Epithelial cell of esophagus (primary cell): ENCODE data around the gene ACSM3.
A peak's percentile ranks its signal among the peaks of the same experiment; 100 is the strongest.

ENCODE experiments used
- DNase-seq: peaks from one replicate; pipeline ENCODE4 v3.0.0; 2010; ENCODE audit warnings: low read depth
- H3K4me3 ChIP-seq: 2 replicates; pipeline ENCODE4 v1.5.1; 2011; ENCODE audit warnings: mild to moderate bottlenecking, low read length, control low read depth
- TF ChIP-seq, protein P1 (sequence below): IDR thresholded peaks from 2 replicates; pipeline ENCODE4 v1.5.1; 2011; ENCODE audit warnings: low read depth, mild to moderate bottlenecking, low read length, control low read depth, inconsistent platforms; ENCODE audit not compliant: insufficient read depth; ENCODE audit errors: missing control alignments

ACSM3 gene

GRCh38 chr16:20768121-20768520 is 4.3 kb downstream of the ACSM3 start:
- TF ChIP-seq, protein P1, sequence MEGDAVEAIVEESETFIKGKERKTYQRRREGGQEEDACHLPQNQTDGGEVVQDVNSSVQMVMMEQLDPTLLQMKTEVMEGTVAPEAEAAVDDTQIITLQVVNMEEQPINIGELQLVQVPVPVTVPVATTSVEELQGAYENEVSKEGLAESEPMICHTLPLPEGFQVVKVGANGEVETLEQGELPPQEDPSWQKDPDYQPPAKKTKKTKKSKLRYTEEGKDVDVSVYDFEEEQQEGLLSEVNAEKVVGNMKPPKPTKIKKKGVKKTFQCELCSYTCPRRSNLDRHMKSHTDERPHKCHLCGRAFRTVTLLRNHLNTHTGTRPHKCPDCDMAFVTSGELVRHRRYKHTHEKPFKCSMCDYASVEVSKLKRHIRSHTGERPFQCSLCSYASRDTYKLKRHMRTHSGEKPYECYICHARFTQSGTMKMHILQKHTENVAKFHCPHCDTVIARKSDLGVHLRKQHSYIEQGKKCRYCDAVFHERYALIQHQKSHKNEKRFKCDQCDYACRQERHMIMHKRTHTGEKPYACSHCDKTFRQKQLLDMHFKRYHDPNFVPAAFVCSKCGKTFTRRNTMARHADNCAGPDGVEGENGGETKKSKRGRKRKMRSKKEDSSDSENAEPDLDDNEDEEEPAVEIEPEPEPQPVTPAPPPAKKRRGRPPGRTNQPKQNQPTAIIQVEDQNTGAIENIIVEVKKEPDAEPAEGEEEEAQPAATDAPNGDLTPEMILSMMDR: no peak
- no peak overlapping the region for H3K4me3 ChIP-seq
- peak; percentile 48 for DNase-seq

DNA sequence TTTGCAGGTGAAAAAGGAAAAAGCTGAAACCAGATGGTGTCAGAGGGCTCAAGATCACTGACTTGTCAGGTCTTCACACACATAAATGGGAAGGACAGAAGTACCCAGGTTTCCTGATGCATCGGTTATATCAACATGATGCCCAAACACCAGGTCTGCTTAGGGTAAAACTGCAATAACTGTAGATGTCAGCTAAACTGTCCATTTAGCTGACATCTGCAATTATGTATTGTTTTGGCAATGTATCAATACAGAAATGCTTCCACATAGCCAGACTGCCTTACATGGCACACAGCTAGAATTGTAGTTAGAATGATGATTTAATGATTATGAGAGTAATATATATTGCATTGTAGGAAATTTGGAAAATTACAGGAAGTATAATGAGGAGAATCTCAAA is 5.0 kb downstream of the ACSM3 start:
- no peak for DNase-seq
- TF ChIP-seq, protein P1: no peak

GRCh38 chr16:20773679-20774078 is 9.9 kb downstream of the ACSM3 start:
- H3K4me3 ChIP-seq: no peak overlapping the region
- DNase-seq: no peak
- TF ChIP-seq, protein P1: no peak

More for the DNA sequence above, 5.0 kb downstream of the ACSM3 start:
- no peak overlapping the region for H3K4me3 ChIP-seq

DNA sequence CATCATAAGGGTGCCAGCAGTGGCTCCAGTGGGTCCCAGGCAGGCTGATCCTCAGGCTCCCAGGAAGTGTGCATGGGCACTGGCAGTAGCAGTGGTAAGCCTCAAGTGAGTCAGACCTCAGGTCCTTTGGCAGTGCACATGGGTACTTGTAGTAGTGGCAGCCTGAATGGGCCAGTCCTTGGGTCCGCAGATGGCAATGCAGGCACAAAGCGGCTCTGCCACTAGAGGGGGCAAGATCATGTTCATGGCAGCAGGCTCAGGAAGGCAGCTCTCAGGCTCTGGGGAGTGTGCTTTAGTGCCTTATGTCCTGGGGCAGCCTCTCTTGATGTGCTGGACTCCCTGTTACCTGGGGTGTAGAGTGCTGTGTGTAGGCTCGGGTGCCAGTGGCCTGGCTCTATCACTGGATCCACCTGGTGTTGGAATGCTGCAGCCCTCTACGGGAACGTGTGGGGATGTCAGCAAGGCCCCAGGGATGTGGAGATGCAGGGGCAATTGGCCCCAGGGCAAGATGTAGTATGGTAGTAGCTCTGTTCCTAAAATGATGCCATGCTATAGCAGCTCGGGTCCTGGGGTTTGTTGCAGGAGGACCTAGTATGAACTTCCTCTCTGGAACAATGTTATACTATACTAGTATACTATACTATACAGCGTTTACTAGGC is 11.0 kb downstream of the ACSM3 start:
- TF ChIP-seq, protein P1: peak; percentile 79
- DNase-seq: peak; percentile 83
- no peak overlapping the region for H3K4me3 ChIP-seq

DNA sequence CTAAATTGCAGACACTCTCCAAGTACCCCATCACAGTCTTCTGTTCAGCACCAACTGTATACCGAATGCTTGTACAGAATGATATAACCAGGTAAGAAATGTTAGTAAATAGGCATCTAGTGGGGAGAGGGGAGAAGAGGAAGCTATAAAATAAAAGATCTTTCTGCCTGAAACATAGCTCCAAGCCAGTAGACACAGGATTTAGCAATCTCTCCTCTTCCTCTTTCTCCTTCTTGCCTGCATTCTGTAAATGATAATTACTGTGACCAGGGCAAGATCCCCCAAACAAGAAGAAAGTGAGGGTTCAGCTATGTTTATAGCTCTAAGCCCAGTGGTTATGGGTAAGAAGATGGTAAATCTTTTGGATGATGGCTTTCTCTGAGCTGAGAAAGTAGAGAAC is 17.9 kb downstream of the ACSM3 start:
- TF ChIP-seq, protein P1: no peak
- no peak overlapping the region for H3K4me3 ChIP-seq
- DNase-seq: no peak

GRCh38 chr16:20782470-20782869 is 18.7 kb downstream of the ACSM3 start:
- no peak overlapping the region for H3K4me3 ChIP-seq
- TF ChIP-seq, protein P1: no peak
- DNase-seq: no peak

DNA sequence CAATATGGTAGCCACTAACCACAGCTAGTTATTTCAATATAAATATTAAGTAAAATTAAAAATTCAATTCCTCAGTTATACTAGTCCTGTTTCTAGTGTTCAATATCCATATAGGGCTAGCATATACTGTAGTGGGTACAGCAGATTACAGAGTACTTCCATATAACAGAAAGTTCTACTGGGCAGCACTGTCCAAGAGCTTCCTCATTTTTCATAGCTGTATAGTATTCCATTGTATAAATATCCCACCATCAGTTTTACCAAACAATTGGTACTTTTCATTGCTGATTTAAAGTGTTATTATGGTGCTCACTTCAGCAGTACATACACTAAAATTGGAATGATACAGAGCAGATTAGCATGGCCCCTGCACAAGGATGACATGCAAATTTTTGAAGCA is 20.4 kb downstream of the ACSM3 start:
- TF ChIP-seq, protein P1: no peak
- H3K4me3 ChIP-seq: no peak overlapping the region
- DNase-seq: no peak
